ENCODE results near the gene SAMD11.

SAMD11 gene

DNA sequence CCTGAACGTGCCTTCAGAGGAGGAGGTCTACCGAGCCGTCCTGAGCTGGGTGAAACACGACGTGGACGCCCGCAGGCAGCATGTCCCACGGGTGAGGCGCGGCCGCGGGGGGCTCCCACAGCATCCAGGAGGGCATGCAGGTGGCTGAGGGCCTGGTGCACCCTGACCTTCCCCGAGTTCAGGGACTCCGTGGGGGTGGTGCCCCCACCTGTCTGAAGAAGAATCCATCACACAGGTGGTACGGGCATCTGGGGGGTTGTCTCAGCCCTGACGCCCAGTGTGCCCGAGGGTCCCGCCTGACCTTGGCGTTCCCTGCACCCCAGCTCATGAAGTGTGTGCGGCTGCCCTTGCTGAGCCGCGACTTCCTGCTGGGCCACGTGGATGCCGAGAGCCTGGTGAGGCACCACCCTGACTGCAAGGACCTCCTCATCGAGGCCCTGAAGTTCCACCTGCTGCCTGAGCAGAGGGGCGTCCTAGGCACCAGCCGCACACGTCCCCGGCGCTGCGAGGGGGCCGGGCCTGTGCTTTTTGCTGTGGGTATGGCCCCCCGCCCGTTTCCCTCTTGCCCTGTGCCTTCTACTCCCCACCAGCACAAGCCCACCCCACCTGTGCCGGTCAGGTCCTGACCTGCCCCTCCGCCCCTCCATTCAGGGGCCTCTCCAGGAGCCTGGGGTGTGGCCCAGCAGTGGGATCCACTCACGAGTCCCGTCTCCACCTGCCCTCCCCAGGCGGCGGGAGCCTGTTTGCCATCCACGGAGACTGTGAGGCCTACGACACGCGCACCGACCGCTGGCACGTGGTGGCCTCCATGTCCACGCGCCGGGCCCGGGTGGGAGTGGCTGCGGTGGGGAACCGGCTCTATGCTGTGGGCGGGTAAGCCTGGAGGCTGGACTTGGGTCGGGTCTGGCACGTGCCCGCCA, 38.9 kb downstream of the SAMD11 start:
- no peak for DNase-seq (ENCODE audit: low spot score)

DNA sequence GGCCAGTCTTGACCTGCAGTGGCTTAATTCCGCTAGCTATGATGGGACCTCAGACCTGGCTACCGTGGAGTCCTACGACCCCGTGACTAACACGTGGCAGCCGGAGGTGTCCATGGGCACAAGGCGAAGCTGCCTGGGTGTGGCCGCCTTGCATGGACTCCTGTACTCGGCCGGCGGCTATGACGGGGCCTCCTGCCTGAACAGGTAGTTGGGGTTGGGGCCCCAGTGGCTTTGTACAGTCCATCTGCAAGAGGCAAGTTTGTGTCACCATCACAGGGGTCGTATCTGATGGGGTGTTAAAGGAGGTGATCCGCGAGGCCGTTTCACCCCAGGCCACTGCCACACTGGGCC, 39.6 kb downstream of the SAMD11 start:
- no peak for DNase-seq (ENCODE audit: low spot score)

DNA sequence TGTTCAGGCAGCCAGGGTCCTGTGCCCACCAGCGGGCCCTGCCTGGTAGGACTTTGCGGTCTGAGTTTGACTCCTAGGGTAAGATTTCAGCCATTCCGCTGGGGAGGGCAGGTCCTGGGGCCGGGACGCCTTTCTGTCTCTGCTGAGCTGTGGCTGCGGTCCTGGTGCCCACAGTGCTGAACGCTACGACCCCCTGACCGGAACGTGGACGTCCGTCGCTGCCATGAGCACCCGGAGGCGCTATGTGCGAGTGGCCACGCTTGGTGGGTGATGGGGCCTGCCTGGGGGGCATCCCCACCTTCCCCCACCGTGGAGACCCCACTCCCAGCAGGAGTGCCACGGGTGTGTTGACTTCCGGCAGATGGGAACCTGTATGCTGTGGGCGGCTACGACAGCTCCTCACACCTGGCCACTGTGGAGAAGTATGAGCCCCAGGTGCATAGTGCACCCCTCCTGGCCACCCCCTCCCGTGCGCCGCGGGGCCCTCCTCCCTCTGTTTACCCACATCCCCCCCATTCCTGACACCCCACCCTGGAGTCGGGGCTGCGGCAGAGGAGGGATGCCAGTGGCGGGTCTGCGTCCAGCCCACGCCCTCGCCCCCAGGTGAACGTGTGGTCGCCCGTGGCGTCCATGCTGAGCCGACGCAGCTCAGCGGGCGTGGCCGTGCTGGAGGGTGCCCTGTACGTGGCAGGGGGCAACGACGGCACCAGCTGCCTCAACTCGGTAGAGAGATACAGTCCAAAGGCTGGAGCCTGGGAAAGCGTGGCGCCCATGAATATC, 40.2 kb downstream of the SAMD11 start:
- DNase-seq (ENCODE audit: low spot score), result no peak

DNA sequence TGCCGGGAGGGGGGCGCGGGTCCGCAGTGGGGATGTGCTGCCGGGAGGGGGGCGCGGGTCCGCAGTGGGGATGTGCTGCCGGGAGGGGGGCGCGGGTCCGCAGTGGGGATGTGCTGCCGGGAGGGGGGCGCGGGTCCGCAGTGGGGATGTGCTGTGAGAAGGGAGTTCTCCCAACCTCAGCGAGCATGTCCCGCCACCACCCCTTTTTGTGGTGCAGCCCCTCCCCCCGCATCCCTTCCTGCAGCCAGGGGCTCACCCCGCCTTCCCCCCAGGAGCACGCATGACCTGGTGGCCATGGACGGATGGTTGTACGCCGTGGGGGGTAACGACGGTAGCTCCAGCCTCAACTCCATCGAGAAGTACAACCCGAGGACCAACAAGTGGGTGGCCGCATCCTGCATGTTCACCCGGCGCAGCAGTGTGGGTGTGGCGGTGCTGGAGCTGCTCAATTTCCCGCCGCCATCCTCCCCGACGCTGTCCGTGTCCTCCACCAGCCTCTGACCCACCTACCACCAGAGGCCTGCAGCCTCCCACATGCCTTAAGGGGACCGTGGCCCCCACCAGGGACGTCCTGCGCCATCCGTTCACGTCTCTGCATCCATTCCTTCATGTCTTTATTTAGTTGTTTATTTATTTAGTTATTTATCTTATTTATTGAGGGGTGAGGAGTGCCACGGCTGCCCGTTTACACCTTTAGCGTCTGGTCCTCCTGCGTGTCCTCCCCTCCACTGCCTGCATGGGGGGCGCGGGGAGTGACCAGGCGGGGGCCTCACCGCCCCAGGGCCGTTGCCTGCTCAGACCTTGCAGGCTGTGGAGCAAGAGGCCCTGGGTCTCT, 41.2 kb downstream of the SAMD11 start:
- no peak for DNase-seq (ENCODE audit: low spot score)

DNA sequence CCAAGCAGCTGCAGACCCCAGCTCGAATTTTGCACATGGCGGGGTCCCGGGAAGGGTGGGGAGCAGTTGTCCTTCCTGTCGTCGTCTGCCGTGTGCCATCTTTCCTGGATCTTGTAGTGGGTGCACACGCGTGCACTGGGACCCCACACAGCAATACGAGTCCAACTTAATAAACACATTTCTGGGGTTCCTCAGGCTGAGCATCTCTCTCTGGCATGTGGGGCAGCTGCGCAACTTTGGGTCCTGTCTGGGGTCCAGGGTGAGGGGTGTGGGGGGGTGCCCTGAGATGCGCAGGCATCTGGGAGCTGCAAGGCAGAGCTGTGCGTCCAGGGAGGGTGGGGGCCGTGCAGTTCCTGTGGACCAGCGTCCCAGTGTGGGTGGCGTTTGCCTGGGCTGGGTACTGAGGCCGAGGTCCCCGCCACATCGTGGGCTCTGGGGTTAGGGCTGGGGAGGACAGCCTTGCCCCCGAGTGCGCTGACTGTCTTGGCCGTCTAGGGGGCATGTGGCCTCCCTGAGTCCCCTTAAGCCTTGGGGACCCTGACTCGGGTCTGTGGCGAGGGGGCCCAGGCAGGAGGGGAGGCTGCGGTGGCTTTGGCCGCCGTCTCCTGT, 41.9 kb downstream of the SAMD11 start:
- no peak for DNase-seq (ENCODE audit: low spot score)

DNA sequence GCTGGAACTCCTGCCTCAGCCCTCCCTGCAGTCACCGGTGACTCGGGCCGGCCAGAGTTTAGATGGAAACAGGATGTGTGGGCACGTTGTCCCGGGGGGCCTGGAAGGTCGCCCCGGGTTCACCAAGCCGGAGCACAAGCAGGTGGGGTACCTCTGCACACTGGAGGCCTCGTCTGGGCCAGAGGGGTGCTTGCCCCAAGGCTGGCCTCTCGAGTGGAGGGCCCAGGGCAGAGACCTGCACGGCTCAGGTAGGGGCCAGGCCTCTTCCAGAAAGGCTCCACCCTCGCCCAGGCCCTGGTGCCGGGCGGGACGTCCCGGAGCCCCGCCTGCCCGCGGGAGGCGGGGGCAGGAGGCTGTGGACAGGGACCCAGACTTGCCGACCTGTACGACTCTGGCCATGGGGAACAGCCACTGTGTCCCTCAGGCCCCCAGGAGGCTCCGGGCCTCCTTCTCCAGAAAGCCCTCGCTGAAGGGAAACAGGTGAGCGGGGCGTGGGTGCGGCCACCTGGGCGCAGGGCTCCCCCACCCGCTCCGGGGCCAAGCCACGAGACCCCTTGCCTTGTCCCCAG, 42.5 kb downstream of the SAMD11 start, which contains the start of gene PLEKHN1:
Gene PLEKHN1, plus strand, starts transcription at position 348 of the 569 bp plus-strand sequence. Its CDS starts 50 bp downstream, at position 398.
- no peak for DNase-seq (ENCODE audit: low spot score)

DNA sequence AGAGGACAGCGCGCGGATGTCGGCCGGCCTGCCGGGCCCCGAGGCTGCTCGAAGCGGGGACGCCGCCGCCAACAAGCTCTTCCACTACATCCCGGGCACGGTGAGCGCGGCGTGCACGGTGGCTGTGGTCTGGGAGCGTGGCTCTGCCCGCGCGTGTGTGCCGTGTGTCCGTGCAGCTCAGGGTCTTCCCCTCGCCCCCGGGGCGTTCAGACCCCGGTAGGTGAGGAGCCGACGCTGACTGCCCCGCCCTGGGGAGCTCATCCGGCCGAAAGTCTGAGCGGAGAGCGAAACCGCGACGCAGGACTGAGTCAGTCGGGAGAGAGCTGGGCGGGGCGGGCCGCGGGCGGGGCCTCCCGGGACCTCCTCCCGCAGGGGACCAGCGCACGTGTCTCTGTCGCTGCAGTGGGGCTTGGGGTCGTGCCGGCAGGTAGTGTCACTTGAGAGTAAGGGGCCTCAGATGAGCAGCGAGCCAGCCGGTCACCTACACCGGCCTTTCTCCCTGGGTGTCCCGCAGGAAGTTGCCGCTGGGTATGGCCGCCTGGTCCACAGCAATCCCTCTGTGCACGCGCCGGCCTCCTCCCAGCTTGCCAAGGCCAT, 43.1 kb downstream of the SAMD11 start:
- DNase-seq (ENCODE audit: low spot score), result no peak

DNA sequence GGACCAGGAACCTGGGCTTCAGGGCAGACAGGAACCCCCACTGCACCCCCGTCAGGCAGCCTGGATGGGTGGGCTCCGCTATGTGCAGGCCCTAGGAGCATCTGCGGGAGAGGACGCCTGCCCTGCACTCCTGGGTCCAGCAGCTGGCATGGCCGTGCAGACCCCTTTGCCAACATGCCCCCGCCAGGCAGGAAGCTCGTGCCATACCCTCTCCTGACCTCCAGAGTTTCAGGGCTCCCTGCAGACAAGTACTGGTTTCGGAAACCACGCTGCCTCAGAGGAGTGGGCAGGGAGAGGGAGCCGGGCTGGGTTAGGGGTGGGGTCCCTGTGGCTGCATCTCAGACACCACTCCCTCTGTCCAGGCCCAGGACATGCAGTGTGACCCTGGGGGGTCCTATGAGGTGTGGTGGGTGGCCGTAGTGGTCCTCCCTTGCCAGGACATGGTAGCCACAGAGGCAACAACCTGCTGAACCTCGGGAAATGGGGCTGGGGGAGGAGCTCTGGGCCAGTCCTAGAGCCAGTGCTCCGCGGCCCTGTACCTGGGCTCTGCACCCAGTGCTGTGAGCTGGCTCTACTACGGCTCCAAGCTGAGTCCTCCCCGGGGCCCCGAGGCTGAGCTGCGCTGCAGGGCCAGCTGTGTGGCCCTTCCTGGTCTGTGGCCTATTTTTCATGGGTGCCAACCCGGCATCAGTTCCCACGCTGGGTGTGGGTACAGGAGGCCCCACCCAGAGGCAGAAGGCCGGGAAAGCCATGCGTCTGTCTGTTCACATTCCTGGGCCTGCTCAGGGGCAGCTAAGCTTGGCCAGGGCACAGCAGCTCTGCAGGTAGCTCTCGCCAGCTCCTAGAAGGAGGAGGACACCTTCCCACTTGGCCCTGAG, 44.0 kb downstream of the SAMD11 start:
- DNase-seq (ENCODE audit: low spot score), result no peak

DNA sequence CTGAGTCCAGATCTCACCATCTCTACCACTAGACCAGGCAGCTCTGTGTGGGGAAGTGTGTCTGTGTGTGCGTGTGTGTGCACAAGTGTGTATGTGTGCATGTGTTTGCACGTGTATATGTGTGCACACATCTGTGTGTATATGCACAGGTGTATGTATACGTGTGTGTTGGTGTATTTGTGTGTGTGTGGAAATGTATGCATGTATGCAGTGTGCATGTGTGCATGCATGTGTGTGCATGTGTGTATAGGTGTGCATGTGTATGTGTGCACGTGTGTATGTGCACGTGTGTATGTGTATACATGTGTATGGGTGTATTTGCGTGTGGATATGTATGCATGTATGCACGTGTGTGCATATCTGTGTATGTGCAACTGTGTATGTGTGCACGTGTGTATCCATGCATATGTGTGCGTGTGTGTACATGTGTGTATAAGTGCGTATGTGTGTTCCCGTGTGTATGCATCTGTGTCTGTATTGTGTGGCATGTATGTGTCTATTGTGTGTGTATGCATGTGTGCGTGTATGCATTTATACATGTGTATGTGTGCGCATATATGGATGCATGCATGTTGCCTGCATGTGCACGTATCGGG, 45.6 kb downstream of the SAMD11 start:
- DNase-seq (ENCODE audit: low spot score), result no peak

DNA sequence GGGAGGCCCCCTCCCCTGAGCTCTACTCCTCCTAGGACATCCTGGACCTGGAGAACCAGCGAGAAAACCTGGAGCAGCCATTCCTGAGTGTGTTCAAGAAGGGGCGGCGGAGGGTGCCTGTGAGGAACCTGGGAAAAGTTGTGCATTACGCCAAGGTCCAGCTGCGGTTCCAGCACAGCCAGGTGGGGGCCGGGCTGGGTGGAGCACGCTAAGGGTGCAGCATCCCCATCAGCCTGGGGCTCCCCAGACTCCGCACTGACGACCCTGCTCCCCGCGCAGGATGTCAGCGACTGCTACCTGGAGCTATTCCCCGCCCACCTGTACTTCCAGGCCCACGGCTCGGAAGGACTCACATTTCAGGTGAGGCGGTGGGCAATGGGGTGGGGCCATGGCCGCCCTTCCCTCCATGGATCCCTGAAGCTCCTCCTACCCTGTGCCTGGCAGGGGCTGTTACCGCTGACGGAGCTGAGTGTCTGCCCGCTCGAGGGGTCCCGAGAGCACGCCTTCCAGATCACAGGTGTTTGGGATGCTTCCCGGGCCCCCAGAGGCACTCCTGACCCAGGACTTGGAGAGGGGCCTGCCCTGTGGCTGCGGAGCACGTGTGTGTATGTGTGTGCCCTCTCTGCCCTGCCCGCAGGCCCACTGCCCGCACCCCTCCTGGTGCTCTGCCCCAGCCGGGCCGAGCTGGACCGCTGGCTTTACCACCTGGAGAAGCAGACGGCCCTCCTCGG, 46.7 kb downstream of the SAMD11 start:
- no peak for DNase-seq (ENCODE audit: low spot score)

DNA sequence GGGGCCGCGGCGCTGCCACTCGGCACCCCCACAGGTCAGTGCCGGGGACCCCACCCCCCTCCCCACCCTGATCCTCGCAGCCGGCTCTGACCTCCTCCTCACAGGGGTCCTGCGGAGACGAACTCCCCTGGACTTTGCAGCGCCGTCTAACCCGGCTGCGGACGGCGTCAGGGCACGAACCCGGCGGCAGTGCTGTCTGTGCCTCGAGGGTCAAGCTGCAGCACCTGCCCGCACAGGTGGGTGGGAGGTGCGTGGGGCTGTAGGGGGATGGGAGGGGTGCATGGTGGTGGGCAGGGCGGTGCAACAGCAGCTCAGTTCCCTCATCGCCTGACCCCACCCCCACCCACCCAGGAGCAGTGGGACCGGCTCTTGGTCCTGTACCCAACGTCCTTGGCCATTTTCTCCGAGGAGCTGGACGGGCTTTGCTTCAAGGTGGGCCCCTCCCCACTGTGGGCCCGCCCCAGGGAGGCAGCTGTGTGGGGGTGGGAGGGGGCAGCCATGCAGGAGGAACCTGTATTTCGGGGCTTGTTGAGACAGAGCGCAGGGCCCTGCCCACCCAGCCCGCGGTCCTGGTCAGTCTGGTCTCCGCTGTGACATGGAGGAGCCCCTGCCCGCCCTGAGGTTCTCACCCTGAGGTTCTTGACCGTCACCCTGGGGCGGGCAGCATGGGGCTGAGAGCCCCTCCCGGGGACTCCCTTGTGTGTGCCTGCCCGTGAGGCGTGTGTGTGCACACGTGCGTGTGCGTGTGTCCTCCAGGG, 47.4 kb downstream of the SAMD11 start:
- DNase-seq (ENCODE audit: low spot score), result no peak

DNA sequence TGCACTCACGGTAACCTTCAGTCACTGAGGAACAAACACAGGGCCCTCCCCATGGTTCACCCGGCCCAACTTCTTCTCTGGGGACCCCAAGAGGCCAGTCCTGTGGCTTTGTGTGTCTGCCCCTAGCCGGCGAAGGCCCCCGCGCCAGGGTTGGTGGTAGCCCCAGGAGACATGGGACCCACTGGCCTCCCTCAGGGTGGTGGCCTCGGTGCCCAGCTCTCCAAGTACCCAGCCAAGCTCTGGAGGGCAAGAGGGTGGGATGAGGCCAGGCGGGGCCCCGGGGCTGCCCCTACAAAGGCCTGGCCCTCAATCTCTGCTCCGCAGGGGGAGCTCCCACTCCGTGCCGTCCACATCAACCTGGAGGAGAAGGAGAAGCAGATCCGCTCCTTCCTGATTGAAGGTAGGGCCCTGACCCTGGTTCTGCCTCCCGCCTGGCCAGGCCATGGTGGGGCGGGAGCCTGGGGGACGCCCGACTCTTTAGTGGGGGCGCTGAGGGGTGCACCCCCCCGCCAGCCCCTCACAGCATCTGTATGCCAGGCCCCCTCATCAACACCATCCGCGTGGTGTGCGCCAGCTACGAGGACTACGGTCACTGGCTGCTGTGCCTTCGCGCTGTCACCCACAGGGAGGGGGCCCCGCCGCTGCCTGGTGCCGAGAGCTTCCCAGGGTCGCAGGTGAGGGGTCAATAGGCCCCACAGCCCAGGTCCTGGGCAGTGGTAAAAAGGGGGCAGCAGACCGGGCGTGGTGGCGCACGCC, 48.2 kb downstream of the SAMD11 start:
- DNase-seq (ENCODE audit: low spot score), result no peak

DNA sequence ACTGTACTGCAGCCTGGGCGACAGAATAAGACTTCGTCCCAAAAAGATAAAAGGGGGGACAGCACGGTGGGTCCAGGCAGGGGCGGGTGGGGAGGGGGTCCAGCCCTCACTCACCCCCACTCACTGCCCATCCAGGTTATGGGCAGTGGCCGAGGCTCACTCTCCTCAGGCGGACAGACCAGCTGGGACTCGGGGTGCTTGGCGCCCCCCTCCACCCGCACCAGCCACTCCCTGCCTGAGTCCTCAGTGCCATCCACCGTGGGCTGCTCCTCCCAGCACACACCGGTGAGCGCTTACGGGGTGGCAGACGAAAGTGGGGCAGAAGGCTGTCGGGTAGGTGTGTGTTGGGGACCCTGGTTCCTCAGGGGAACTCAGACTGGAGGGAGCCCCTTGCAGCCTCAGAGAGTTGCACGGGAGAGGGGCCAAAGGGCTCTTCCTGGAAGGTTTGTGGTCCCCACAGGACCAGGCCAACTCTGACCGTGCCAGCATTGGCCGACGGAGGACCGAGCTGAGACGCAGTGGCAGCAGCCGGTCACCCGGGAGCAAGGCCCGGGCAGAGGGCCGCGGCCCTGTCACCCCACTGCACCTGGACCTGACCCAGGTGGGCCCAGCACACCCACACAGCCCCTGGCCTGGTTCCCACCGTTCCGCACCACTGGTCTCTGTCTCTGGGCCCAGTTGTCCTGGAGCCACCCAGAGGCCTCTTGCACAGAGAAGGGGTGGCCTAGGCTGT, 49.2 kb downstream of the SAMD11 start:
- no peak for DNase-seq (ENCODE audit: low spot score)

DNA sequence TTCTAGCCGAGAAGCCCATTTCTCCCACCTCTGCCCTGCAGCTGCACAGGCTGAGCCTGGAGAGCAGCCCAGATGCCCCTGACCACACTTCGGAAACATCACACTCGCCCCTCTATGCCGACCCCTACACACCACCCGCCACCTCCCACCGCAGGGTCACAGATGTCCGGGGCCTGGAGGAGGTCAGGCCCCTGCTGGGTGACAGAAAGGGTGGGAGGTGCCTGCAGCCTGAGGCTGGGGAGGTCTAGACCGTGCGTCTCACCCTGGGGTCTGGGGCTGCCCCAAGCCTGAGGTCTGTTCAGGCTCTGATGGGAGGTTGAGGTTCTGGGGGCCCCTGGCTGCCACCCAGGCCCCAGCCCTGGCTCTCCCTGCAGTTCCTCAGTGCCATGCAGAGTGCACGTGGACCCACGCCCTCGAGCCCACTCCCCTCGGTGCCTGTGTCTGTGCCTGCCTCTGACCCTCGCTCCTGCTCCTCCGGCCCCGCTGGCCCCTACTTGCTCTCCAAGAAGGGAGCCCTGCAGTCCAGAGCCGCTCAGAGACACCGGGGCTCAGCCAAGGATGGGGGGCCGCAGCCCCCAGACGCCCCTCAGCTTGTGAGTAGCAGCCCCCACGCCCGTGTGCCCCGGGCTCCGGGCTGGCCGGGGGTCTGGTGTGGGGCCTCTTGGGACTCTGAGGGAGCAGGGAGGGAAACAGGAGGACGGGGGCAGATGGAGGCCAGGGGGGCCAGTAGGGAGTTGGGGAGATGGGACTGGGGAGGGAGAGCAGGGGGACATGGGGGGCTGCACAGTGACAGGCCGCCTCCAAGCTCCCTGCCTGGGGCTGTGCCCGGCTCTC, 50.0 kb downstream of the SAMD11 start:
- DNase-seq (ENCODE audit: low spot score), result no peak

DNA sequence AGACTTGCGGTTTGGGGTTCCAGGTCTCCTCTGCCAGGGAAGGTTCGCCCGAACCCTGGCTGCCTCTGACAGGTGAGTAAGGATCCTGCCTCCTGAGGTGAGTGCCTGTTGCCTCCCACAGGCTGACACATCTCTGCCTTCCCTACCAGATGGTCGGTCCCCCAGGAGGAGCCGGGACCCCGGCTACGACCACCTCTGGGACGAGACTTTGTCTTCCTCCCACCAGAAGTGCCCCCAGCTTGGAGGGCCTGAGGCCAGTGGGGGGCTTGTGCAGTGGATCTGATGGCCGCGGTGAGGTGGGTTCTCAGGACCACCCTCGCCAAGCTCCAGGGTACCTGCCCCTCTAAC, 50.5 kb downstream of the SAMD11 start:
- no peak for DNase-seq (ENCODE audit: low spot score)
